ENCODE data around the gene CC2D2B. TPM values are rescaled to one million over a fixed set of nuclear protein-coding genes. Genes with fewer than 3 reads are reported as not detected.

Gene CC2D2B
- total and polyA plus RNA-seq, 2 of the 8 experiments (the other 6 are each of a cell fraction or from before 2014, with no cell fraction given): 0.09 to 0.71 TPM

GRCh38 chr10:95866467-95866842 is 41.3 kb upstream of the CC2D2B start (continued):
- no peak for TF ChIP-seq MAFK (IDR thresholded peaks at IDR 0.05; ENCODE audit: low read depth, low read length)
- TF ChIP-seq CTBP2 (IDR thresholded peaks at IDR 0.05; ENCODE audit: borderline replicate concordance, insufficient read depth, insufficient read length, low read length): no peak
- no peak for TF ChIP-seq USF2 (IDR thresholded peaks at IDR 0.05; ENCODE audit: low read length)
- no peak for TF ChIP-seq GABPA (IDR thresholded peaks at IDR 0.05; ENCODE audit: borderline replicate concordance, insufficient read depth, low read length)

Data from H1 (cell line).